Muscle layer of duodenum (tissue), 2 donors: ENCODE data around the gene PALM2AKAP2.

Experiments
- H3K27ac ChIP-seq: one replicate; pipeline ENCODE4 v1.7.0; 2013; ENCODE audit warnings: mild to moderate bottlenecking, low read length
- H3K27me3 ChIP-seq: one replicate; pipeline ENCODE4 v1.7.0; 2013; ENCODE audit warnings: low read depth, mild to moderate bottlenecking, control low read depth, low read length
- H3K36me3 ChIP-seq, 2 donors: one replicate each; pipeline ENCODE4 v1.7.0; 2013; ENCODE audit warnings: low read length in 2 of 2, control low read depth in 1 of 2, mild to moderate bottlenecking in 1 of 2; ENCODE audit not compliant: insufficient read depth in 2 of 2, control insufficient read depth in 1 of 2
- H3K4me1 ChIP-seq, 2 donors: one replicate each; pipeline ENCODE4 v1.7.0; 2013; ENCODE audit warnings: low read length in 2 of 2, mild to moderate bottlenecking in 2 of 2, control low read depth in 1 of 2, moderate library complexity in 1 of 2; ENCODE audit not compliant: insufficient read depth in 2 of 2, control insufficient read depth in 1 of 2
- H3K4me3 ChIP-seq, 2 donors: one replicate each; pipeline ENCODE4 v1.7.0; 2013; ENCODE audit warnings: low read length in 2 of 2, low read depth in 1 of 2, mild to moderate bottlenecking in 1 of 2
- H3K9me3 ChIP-seq, 2 donors: one replicate each; pipeline ENCODE4 v1.7.0; 2013; ENCODE audit warnings: low read length in 2 of 2, control low read depth in 1 of 2, mild to moderate bottlenecking in 1 of 2; ENCODE audit not compliant: control insufficient read depth in 1 of 2
- donor health status: healthy.

Gene PALM2AKAP2

DNA sequence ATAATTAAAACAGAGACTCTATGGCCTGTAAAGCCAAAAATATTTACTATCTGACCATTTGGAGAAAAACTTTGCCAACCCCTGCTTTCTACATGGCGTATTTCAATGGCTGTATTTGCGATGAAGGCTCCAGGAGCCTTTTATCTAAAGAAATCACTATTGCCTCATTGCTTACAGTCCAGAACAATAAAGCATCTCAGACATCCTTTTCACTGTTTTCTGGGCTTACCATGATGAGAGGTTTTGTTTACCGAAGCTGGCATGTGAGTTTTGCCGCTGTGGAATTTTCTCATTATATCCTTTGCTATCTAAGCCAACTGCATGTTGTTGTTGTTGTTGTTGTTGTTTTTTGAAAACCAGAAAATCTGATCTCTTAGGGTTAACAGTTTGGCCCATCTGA is 13.9 kb downstream of the PALM2AKAP2 start:
- H3K4me3 ChIP-seq = no peak overlapping the region
- H3K27ac ChIP-seq = no peak overlapping the region
- H3K9me3 ChIP-seq = no peaks in the 10 kb centered on the region
- no peaks in the 10 kb centered on the region for H3K27me3 ChIP-seq
- H3K4me1 ChIP-seq = peaks cover 0 to 14% of the 10 kb centered on the region in 2 donors
- H3K36me3 ChIP-seq = no peaks in the 10 kb centered on the region

DNA sequence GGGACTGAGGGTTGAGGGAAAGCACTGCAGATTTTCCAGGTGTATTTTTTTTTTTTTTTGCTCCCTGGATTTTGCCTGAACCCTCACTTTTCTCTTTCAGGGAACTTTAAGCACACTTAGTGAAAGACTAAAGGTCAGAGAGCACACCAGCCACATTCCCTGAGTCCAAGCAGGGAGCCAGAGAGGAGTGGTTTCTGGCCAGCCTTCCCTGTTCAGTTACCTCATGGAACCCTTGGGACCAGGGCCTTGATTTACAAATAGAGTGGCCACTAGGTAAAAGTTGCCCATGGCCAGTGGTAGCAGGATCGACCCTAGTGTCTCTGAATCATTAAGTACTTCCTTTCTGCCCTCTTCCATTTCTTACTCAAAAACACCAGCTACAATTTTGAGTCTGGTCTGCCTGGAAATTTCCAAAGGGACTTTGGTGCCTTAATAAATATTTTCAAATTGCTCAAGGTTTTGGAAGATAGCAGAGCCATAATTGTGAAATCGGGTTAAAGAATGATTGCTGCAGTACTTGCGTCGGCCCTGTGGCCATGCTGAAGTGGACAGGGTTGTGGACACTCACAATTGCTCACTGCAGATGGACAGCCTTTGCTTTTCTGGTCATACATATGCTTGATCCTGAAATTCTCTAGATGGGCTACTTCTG is 14.5 kb downstream of the PALM2AKAP2 start:
- Histone ChIP-seq H3K4me3 (no peak overlapping the region), H3K36me3 (no peaks in the 10 kb centered on the region), H3K27me3 (no peaks in the 10 kb centered on the region), H3K9me3 (no peaks in the 10 kb centered on the region), H3K4me1 (peaks cover 0 to 14% of the 10 kb centered on the region in 2 donors), H3K27ac (no peak overlapping the region)

DNA sequence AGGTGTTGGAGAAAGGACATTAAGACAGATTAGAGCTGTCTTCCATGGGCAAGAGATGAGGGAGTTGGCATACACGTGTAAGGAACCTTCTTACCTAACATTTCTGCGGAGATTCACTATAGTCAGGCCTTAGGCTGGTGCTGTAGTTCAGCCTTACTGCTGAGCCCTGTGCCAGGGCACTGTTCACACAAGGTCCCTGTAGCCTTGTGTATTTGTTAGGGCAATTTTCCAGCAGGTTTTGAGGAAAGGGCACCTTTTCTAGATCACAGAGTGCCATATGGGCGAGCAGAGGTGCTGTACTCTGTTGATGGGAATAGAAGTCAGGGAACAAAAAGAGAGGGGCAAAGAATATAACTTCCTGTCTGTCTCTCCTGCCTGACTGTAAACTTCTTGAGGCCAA is 15.6 kb downstream of the PALM2AKAP2 start:
- H3K27ac ChIP-seq = no peak overlapping the region

DNA sequence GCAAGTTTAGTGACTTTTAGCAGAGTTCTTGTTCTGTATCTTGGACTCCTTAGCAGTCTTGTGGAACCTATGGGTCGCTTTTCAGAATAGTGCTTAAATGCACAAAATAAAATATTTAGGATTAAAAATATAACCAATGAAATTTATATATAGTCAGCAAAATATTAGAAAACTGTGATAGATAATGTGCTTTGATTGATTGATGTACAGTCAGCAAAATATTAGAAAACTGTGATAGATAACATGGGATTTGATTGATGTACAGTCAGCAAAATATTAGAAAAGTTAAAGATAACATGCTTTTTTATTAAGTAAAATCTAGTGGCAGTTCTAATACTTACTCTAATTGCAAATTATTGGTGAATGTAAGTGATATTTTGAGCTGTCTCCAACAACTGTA is 16.1 kb downstream of the PALM2AKAP2 start:
- Histone ChIP-seq H3K4me1 (peaks cover 0 to 14% of the 10 kb centered on the region in 2 donors), H3K27me3 (no peaks in the 10 kb centered on the region), H3K9me3 (no peaks in the 10 kb centered on the region), H3K27ac (no peak overlapping the region), H3K4me3 (no peak overlapping the region), H3K36me3 (no peaks in the 10 kb centered on the region)

More for the DNA sequence above, 15.6 kb downstream of the PALM2AKAP2 start:
- H3K4me1 ChIP-seq = peaks cover 0 to 14% of the 10 kb centered on the region in 2 donors
- H3K9me3 ChIP-seq = no peaks in the 10 kb centered on the region
- H3K4me3 ChIP-seq = no peak overlapping the region
- H3K27me3 ChIP-seq = no peaks in the 10 kb centered on the region
- no peaks in the 10 kb centered on the region for H3K36me3 ChIP-seq

DNA sequence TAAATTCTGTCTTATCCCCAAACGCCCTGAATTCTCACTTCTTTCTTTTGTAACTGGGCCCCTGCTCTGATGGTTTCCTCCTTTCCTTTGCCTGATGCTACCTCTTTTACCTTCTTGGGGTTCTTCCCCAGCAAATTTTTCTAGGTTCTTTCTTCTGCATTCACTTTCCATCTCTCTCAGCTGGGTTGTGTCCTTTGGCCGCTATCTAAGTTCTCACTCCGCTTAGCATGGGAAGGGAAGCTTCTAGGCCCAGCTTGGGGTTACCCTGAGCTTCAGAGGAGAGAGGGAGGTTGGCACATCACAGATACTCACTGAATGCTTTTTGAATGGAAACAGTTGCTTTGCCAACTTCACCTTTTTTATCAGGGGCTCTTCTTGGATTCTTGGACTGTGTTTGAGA is 17.0 kb downstream of the PALM2AKAP2 start:
- Histone ChIP-seq H3K4me3 (no peak overlapping the region), H3K9me3 (no peaks in the 10 kb centered on the region), H3K27ac (no peak overlapping the region), H3K27me3 (no peaks in the 10 kb centered on the region), H3K36me3 (no peaks in the 10 kb centered on the region), H3K4me1 (peaks cover 0 to 14% of the 10 kb centered on the region in 2 donors)

DNA sequence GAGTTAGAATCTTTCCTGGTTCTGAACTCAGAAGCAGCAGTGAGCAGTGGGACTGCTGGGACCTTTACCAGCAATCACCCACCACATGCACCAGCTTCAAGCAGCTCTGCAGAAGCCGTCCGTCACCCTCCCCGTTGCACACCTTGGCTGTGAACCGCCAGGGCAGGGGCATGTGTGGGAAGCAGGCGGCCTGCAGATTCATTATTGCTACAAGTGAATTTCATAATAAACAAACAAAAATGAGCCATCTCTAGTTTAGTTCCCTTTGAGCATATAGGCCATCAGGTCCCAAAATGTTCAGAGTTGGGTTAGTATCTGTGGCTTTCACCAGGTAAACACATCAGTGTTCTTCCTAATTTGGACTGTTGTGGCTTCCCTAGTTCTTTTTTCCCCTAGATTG is 17.5 kb downstream of the PALM2AKAP2 start:
- H3K27ac ChIP-seq = no peak overlapping the region

DNA sequence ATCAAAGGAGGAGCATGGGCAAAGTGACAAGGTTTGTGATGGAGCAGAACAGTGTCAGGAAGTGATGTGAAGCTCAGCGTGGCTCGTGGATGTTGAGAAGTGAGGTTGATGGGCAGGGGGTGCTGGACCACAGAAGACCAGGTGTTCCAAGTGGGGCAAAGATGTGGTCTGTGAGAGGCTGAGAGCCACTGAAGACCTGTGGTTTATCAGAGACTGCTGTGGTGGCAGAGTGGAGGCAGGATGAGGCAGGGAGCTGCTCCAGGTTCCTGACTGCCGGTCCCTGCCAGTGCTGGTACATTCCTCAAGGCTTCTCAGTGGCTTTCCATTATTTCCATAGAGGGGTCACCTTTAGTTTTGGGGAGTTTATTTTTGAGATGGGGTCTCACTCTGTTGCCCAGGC is 19.1 kb downstream of the PALM2AKAP2 start:
- no peak overlapping the region for H3K27ac ChIP-seq
- H3K4me1 ChIP-seq = no peaks in the 10 kb centered on the region
- no peak overlapping the region for H3K4me3 ChIP-seq

More for the DNA sequence above, 17.5 kb downstream of the PALM2AKAP2 start:
- Histone ChIP-seq H3K27me3 (no peaks in the 10 kb centered on the region), H3K4me1 (peaks cover 0 to 12% of the 10 kb centered on the region in 2 donors), H3K9me3 (no peaks in the 10 kb centered on the region), H3K4me3 (no peak overlapping the region), H3K36me3 (no peaks in the 10 kb centered on the region)

DNA sequence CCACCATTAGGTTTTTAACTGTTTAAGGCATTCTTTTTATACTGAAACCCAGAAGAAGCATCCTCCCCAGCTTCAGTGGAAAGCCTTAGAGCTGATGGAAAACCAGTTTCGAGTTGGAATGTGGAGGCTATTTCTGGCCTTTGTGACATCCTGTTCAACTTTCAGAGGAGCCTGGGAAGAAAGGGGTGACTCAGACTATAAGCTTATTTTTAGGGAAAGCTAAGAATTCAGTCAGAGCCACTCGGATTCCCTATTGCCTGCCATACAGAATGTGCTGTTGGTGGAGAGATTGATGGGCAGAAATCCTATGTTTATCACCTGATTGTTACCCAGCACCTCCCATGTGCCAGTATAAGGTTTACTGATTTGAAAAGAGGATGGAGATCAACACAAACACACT is 19.8 kb downstream of the PALM2AKAP2 start:
- Histone ChIP-seq H3K27ac (no peak overlapping the region), H3K9me3 (no peaks in the 10 kb centered on the region), H3K27me3 (no peaks in the 10 kb centered on the region), H3K4me1 (no peaks in the 10 kb centered on the region), H3K4me3 (no peak overlapping the region), H3K36me3 (no peaks in the 10 kb centered on the region)

More for the DNA sequence above, 19.1 kb downstream of the PALM2AKAP2 start:
- H3K9me3 ChIP-seq = no peaks in the 10 kb centered on the region
- H3K36me3 ChIP-seq = no peaks in the 10 kb centered on the region
- H3K27me3 ChIP-seq = no peaks in the 10 kb centered on the region

DNA sequence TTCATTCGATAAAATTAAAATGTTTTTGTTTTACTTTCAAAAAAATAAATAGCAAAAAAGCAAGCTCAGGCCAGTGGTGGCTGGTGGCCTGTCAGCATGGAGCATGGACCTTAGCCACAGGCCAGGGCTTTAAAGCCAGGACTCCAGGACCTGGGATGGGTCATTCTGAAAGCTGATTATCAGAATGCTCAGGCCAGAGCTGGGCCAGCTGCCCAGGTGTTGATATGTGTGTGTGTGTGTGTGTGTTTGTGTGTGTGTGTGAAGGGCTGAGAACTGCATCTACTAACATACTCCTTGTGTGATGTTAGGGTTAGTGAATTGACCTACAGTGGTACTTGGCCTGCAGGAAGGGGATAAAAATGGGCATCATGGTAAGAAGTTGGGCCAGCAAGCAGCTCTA is 21.5 kb downstream of the PALM2AKAP2 start:
- no peaks in the 10 kb centered on the region for H3K9me3 ChIP-seq
- no peak overlapping the region for H3K4me3 ChIP-seq
- H3K27ac ChIP-seq = no peak overlapping the region
- no peaks in the 10 kb centered on the region for H3K27me3 ChIP-seq
- H3K36me3 ChIP-seq = no peaks in the 10 kb centered on the region
- H3K4me1 ChIP-seq = no peaks in the 10 kb centered on the region

DNA sequence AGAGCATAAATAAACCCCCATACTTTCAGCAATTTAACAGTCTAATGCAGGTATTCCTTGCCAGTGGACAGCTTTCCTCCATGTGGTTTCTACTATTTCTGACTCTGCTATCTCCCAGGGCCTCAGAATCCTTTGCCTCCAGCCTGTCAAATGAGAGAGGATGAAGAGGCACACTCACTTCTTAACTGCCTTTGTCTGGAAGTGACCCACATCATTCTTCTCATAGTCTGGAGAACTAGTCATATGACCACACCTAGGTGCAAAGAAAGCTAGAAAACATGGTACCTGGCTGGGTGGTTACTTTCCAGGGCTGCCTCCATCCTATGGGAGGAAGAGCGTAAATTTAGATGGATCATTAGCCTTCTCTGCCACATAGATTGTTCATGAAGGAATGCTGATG is 22.5 kb downstream of the PALM2AKAP2 start:
- Histone ChIP-seq H3K27ac (no peak overlapping the region), H3K9me3 (no peaks in the 10 kb centered on the region), H3K36me3 (no peaks in the 10 kb centered on the region), H3K4me1 (no peaks in the 10 kb centered on the region), H3K4me3 (no peak overlapping the region), H3K27me3 (no peaks in the 10 kb centered on the region)

DNA sequence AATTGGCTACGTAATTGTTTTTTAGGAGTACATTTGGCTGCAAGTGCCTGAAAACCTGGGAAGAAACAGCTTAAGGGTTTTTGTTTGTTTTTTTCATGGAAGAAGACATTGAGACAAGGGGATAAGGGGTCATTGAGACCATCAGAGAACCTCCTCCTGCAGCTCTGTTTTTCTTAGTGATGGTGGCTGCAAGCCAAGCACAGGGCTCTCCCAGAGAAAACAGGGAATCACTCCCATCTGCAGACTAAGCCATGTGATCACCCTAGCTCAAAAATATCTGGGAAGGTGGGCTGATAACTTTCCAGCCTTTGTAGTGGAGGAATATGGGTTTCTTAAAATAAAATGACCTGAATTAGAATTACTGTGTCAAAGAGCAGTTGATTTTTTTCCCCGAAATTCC is 25.1 kb downstream of the PALM2AKAP2 start:
- Histone ChIP-seq H3K27ac (no peak overlapping the region), H3K4me1 (no peaks in the 10 kb centered on the region)

DNA sequence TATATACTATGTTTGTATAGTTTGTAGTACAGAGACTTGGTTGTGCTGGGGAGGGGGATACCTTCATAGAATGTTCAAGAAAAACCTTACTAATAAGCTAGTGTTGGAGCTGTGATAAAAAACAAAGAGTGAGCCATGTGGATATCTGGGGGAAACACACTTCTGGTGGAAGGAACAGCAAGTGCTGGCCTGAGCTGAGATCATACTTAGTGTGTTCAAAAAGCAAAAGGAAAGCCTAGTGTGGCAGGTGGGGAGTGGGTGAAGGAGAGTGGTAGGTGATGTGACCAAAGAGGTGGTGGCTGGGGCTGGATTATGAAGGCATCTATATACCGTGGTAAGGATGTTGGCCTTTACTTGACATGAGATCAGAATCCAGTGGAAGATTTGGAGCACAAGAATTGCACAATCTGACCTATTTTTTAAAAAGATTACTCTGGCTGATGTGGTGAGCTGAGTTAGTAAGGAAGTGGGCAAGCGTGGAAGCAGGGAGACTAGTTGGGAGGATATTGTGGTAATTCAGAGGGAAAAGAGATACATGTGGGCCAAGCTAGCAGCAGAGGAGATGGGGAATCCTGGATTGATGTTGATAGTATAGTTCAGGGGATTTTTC is 26.6 kb downstream of the PALM2AKAP2 start:
- no peaks in the 10 kb centered on the region for H3K9me3 ChIP-seq
- H3K4me1 ChIP-seq = no peaks in the 10 kb centered on the region
- no peaks in the 10 kb centered on the region for H3K36me3 ChIP-seq
- no peak overlapping the region for H3K4me3 ChIP-seq
- peak overlapping the region; percentile 48 for H3K27ac ChIP-seq
- no peaks in the 10 kb centered on the region for H3K27me3 ChIP-seq

More for the DNA sequence above, 25.1 kb downstream of the PALM2AKAP2 start:
- Histone ChIP-seq H3K27me3 (no peaks in the 10 kb centered on the region), H3K4me3 (no peak overlapping the region), H3K36me3 (no peaks in the 10 kb centered on the region), H3K9me3 (no peaks in the 10 kb centered on the region)
